AG20443 (cell line): ENCODE data around the gene SRPK2.
"Not testable (repeated sequence)": the region's sequence is repeated elsewhere in the genome, so short reads cannot be mapped to it uniquely, and the experiment has no call there.

Source experiments
- DNase-seq: peaks from one replicate; pipeline ENCODE4 v3.0.0; 2012; ENCODE audit warnings: low spot score, mixed read lengths

Gene SRPK2

DNA sequence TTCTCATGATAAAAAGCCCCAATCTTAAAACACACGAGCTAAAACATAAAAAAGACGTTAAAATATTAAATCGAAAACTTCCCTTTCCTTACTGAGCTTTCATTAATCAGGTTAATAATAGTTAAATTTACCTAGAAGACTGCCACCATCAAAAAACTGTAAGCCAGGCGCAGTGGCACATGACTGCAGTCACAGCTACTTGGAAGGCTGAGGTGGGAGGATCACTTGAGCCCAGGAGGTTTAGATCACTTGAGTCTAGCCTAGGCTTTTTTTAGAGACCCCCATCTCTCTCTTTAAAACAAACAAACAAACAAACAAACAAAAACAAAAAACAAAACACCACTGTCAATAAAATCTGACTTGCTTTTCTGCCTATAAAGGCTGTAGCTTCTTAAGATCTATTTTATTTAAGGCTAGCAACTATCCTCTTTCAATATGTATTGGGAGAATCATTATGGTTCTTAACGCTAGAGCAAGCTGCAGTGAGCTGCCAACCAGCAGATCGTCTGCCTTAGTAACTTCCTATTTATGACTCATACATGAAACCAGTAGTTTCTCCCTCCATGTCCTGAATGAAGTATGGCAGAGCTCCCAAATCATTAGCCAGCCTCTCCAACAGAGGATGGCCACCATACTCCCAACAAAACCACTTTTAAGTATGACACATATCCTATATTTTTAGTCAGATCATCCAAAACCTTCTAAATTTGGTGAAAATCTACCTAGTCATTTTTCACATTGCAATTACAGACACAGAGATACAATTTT is 163.7 kb downstream of the SRPK2 start:
- peak; percentile 84 for DNase-seq

DNA sequence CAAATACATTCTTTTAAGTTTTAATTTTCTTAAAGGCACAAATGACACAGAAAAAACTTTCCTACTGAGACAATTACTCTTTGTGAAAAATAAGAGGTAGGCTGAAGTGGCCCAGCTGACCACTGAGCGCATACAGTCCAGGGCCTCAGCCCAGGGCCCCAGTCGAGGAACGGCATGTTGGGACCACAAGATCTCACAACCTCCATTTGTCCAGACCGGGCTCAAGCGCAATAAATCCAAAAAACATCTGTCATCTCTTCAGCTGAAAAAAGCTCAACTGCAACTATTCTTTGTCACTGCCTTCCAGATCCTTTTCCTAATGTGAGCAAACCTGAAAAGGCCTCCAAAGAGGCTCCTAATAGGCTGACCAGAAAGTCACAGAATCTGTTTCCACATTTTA is 165.8 kb downstream of the SRPK2 start:
- no peak for DNase-seq

DNA sequence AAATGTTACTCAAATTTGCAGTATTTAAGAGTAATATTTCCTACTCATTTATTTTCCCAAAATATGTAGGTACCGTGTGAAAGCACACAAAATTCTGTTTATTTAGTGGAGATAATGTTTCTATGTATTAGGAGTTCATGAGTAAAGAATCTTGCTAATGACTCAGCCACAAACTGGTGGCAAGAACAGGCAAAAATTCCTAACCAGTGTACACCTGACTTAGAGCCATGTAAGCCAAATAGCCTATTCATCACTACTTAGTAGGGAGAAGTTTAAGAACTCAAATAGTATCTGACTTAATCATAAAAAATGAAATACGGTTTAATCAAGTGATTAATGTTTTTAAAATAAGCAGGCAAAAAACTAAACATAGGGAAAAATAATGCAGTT is 169.0 kb downstream of the SRPK2 start:
- DNase-seq, result peak; percentile 21

DNA sequence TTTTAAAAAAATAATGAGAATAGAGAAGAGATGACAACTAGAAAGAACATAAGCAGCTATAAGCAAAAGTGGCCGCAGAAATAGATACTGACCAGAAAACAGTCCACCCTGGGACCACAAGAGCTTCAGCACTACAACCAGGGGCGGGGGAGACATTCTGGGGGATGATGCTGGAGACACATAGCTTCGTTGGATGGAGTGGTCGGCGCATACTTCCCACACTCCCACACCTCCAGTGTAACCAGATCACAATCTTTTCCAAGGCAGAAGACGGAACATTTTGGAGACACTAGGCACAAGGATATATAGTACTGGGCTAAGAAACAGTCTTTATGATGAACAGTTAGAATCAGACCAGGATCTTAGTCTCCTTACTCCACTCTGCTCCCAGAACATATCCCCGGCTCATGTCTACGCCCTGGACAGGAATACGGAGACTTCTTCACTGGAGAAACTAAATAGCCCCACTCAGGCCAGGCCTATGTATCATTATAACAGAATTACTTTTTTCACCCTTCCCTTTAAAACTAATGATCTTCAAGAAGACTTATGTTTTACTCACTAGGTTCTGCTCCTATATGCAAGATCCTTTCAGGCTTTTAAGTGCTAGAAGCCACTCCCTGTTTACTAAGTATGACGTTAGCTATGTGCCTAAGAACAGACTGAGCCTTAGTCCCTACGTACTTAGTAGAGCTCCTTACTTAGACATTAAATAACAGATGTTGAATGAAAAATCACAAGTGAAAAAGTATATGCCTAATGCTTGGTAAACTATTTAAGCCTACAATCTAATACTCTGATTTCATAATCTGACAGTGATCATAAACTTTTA is 169.6 kb downstream of the SRPK2 start:
- DNase-seq, result no peak

DNA sequence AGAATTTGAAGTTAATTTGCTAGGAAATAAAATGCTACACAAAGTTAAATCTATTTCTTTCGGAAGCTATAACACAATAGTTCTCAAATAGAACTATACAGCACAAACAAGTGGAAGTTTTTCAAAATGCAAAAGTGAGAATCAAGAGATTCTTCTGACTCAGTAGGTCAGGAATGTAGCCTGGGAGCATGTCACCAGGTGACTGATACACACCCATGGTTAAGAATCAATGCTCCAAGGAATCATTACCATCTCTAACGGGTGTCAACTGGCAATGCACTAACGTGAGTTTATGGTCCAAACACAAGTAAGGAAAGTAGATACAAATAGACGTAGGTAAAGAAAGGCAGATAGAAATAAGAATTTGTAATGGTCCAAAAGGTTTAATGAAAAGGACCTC is 170.5 kb downstream of the SRPK2 start:
- no peak for DNase-seq

DNA sequence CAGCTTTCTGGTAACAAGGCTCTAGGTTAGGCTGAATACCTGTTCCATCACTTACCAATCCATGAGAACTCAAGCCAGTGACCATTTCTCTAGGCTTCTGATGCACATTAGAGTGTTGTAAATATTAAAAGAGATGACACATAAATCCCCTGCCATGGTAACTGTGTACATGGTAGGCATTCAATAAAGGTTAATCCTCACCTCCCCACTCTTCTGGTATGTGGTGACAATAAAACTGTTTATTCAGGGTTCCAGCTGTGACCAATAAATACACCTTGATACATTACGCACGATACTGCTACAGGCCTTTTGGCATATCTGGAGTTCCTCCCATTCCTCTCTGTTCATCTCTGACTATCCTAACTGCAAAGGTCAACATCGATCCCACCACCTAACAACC is 171.9 kb downstream of the SRPK2 start:
- no peak for DNase-seq

DNA sequence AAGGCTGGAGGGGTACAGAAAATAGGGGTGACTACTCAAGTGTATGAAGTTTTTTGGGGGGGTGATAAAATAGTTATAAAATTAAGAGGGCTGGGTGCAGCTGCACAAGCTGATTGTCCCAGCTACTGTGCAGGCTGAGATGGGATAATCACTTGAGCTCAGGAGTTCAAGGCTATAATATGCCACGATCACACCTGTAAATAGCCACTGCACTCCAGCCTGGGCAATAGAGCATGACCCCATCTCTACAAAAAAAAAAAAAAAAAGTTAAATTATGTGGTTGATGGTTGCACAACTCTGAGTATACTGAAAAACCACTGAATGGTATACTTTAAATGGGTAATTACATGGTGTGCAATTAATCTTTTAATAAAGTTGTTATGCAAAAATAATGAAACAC is 172.9 kb downstream of the SRPK2 start:
- DNase-seq, result no peak

DNA sequence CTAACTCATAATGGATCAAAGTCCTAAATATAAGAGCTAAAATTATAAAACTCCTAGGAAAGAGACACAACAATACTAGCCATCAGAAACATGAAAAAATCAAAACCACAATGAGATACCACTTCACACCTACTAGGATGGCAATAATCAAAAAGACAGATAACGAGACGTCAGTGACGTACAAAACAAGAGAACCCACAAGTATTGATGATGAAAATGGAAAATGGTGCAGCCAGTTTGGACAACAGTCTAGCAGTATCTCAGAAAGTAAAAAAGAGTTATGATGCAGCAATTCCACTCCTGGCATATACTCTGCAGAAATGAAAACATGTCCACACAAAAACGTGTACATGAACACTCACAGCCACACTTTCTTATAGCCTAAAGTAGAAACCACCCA is 173.5 kb downstream of the SRPK2 start:
- DNase-seq, result no peak

DNA sequence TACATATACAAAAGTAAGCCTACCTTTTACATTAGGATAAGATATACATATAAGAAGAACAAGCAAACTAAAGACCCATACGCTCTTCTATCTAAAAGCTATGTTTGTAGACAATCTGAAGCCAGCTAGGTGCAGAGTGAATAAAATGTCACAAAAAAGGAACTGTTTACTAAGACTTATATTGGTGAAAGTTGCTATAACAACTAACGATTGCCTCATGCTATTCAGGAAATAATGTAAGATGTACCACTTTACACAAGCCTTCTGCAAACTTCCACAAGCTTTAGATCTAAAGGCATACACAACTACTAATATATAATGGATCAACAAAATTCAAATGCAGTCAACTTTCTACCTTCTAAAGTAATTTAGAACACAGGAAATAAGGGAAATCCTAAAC is 175.1 kb downstream of the SRPK2 start:
- DNase-seq, result no peak

DNA sequence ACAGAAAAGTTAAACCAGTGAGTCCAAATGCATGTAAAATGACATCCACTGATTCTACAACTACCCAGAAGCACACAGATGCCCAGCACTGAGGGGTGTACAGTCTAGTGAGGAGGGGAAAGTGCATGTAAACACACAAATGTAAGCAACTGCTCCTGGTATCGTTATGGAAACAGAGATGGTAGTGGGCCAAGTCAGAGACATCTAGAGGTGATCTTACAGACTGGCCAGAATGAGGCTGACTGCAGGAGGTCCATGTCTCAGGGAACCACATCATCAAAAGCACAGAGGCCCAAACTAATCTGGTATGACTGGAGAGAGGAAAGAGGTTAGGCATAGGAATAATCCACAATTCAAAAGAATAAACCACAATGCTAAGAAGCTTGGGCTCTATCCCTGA is 176.5 kb downstream of the SRPK2 start:
- no peak for DNase-seq

DNA sequence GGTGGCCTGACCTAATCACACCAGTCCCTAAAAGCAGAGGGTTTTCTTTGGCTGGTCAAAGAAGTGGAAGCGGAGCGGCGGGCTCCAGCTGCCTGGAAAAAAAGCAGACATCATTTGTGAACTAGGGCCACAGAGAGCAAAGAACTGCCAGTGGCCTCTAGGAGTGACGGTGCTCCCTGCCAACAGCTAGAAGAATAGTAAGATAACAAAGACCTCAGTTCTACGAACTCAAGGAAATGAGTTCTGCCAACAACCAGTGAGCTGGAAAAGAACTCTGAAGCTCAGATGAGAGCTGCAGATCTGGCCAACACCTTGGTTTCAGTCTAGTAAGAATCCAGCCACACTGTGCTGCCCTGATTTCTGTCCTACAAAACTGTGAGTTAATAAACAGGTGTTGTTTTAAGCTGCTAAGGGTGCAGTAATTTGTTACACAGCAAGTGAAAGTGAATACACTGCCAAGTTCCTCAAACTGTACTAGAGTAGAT is 178.0 kb downstream of the SRPK2 start:
- no peak for DNase-seq

DNA sequence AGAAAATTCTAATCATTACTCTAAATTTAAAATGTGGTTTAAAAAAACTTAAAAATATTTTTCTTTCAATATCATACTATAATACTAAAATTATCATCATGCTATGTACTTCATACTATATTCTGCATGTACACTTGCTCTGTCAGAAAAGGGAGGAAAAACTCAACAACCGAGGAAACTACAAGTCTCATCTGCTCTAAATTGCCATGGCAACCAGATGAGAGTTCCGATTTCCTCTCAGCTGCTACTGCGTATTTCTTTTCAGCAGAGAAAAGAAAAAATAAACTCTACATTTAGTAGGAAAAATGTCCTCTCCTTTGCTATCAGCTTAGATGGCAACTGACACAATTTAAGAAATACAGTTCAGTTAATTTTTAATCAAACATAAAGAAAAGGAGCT is 178.9 kb downstream of the SRPK2 start:
- DNase-seq, result no peak

DNA sequence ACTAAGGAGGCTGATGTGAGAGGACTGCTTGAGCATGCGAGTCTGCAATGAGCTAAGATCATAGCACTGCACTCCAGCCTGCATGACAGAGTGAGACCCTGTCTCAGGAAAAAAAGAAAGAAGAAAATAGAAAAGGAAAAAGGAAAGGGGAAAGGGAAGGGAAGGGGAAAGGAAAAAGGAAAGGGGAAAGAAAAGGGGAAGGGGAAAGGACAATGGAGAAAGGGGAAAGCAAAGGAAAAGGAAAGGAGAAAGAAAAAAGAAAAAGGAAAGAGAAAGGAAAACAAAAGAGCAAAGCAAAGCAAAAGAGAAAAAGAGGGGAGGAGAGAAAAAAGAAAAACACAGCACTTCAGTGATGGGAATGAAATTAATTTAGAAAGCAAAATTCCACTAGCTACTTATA is 179.3 kb downstream of the SRPK2 start:
- DNase-seq, result no peak

DNA sequence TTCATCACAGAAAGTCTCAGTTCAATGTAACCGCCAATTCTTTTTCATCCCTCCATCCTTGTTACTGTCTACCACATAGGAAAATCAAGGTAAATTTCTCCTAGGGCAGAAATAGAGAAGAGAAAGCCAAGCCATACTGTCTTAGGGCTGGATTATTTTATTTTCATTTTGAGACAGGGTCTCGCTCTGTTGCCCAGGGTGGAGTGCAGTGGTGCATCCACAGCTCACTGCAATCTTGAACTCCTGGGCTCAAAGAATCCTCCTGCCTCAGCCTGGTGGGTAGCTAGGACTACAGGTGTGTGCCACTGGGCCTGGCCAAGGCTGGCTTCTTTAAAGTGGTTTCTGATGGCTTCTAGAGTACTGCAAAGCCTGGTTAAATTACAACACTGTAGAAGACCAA is 181.7 kb downstream of the SRPK2 start:
- no peak for DNase-seq

DNA sequence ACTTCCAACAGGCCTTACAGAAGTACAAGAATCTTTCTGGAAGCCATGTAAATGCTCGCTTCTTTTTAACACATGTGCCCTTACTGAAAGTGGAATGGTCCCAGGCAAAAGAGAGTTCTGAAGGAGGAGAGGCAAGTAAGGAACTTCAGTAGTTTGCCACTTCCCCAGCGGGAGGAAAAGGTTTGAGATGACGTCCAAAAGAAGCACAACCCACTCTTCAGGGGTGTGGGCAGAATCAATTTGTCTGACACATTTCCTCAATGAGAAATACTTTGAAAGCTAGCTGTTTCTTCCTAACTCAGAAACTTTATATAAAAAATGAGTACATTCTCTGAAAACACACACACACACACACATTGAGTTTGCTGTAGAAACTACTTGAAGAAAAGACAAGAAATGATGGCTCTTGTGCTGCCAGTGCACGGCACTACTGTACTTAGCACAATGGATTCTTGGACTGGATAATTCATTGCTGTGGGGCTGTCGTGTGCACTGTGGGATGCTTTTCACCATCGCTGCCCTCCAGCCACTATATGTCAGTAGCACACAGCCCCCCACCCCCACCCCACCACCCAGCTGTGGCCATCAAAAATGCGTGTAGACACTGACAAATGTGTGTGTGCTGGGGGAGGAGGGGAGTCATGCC is 183.0 kb downstream of the SRPK2 start:
- DNase-seq, result no peak

DNA sequence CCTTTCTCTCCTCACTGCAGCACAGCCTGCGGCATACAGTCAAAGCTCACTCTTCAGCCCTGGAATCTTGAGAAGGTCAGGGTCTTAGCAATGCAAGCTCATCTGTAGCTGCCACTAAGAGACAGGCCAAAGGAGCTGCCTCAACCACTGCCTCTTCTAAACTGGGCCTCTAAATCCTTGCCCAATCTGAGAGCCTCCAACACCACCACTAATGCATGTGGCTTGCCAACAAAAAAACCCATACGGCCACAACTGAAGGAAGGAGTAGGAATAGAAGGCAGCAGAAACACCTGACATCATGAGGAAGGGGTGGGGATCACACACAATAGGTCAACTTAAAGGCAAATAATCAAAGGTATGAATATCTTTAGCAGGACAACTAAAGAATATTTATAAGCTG is 183.8 kb downstream of the SRPK2 start:
- no peak for DNase-seq

DNA sequence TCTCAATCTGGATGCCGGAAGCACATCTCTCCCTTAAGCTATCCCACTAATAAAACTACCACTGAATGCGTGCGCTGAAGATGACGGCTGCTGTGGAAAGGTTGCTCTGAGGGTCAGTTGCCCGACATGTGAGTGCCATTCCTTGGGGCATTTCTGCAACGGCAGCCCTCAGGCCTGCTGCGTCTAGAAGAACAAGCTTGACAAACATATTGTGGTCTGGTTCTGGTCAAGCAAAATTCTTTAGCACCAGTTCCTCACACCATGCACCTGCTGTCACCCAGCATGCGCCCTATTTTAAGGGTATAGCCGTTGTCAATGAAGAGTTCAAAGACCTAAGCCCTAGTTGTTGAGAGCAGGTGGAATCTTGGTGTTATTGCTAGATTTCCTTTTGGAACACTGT is 184.2 kb downstream of the SRPK2 start:
- no peak for DNase-seq

DNA sequence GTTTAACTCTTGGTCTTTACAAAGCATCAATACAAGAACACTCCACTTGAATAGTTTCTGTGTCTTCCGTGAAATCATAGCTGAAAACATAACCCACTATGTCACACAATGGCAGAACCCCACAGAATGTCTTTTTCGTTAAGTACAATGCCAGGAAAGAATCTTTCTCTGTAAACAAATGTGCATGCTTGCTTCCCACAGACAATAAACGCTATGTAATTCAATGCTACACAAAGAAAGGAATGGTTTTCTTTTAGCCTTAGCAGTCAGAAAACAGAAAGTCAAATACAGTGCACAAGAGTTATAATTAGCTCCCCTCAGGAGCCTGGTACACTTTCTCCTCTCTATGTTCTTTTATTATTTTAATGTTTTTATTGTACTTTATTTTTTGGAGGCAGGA is 186.1 kb downstream of the SRPK2 start:
- DNase-seq, result no peak

DNA sequence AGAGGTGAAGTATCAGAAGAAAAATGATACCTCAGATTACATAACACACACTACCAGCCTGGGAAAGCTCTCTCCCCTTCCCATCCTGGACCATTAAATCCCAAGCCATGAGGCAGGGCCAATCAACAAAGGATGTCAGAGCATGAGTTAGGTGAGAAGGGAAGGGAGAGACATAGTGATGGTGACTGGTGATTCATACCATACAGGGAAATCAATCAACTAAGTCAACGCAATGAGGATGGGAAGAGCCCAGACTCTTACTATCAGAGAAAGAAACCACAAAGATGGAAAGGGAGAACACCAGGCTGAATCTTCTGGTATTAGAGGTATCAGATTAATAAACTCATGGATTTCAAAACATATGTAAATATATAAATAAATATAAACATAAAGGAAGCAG is 189.3 kb downstream of the SRPK2 start:
- DNase-seq, result no peak

DNA sequence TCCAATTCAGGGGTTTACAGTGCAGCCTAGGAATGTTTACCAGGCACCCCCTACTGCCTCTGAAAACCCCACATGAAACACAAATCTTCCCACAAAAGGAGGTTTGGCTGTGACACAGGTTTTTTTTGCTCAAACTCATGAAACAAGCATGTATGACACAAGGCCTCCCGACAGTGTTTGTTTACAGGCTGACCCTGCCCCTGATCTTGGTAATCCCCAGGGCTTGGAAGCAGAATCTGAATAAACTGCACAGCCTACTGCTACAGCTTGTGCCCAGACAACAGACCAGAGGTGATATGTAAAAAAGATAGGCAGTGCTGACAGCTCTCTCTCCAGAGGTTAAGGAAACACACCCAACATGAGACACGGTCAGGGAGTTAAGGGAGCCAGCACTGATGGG is 190.5 kb downstream of the SRPK2 start:
- DNase-seq, result peak; percentile 86

DNA sequence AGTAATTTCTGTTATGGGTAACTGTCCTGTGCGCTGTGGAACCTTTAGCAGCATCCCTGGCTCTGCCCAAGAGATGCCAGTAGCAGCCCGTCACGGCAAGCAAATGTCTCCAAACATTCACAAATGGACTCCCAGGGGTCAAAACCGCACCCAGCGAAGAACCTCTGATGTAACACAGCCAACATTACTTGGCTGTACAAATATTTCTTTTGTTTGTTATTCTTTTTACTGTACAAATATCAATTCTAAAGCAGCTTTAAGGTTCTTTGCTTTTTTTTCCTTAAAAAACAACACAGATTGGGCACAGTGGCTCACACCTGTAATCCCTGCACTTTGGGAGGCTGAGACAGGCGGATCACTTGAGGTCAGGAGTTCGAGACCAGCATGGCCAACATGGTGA is 192.2 kb downstream of the SRPK2 start:
- DNase-seq, result no peak

DNA sequence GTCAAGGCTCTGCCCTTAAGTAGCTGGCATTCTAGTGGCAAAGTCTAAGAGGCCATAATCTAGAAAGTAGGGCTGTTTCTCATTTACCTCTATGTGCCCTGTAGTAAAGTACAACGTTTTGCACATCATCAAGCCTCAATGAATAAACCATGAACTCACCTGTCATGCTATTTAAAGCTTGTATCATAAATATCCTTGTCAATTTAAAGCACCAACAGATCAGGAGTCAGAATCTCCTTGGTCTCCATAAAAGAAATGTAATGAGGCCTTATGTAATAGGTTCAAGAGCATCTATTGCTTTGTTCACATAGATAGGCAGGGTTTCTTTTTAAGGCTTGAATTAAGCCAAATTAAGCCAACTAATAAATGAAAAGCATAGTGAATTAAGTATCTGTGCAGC is 192.8 kb downstream of the SRPK2 start:
- DNase-seq, result no peak

DNA sequence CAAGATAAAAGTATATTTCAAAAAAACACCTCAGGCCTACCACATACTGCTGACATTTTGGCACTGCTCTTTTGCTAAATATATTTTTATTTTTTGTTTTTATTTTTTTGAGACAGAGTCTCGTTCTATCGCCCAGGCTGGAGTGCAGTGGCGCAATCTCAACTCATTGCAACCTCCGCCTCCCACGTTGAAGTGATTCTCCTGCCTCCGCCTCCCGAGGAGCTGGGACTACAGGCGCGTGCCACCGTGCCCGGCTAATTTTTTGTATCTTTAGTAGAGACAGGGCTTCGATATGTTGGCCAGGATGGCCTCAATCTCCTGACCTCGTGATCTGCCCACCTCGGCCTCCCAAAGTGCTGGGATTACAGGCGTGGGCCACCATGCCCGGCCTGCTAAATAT is 193.8 kb downstream of the SRPK2 start:
- not testable (repeated sequence) for DNase-seq
